ENCODE data around the gene PAX6. TPM values are rescaled to one million over a fixed set of nuclear protein-coding genes. Genes with fewer than 3 reads are reported as not detected.

PAX6 gene
- total and polyA plus RNA-seq, 2 of the 13 experiments (the other 11 are each of a cell fraction or from before 2014, with no cell fraction given): 0.15 to 1.1 TPM

- Histone ChIP-seq H3K27ac (ENCODE audit: extremely low read length, insufficient read depth, low read length) (no peak overlapping the region), H3K4me3 (replicated peaks in 1 of 3; ENCODE audit: insufficient read depth in 1 of 3, low read depth in 2 of 3, low read length in 3 of 3) (no peak overlapping the region), H3K79me2 (ENCODE audit: insufficient read depth, low read length) (no peaks in the 10 kb centered on the region), H3K4me1 (ENCODE audit: insufficient read depth, low read length) (peaks cover 3% of the 10 kb centered on the region; the same call in 1 of the 2 replicates), H3K27me3 (ENCODE audit: control insufficient read depth in 1 of 2, insufficient read depth in 2 of 2, low read length in 2 of 2) (peaks cover 14 to 88% of the 10 kb centered on the region in 2 experiments), H3K4me2 (ENCODE audit: low read depth, low read length) (no peak overlapping the region), H4K20me1 (ENCODE audit: insufficient read depth, low read length) (no peaks in the 10 kb centered on the region; the same call in 1 of the 2 replicates), H3K9ac (ENCODE audit: insufficient read depth, low read depth, low read length) (no peak overlapping the region), H3K36me3 (replicated peaks in 1 of 2; ENCODE audit: control insufficient read depth in 1 of 2, insufficient read depth in 2 of 2, low read length in 2 of 2) (no peaks in the 10 kb centered on the region), H2AFZ (ENCODE audit: low read length) (no peak overlapping the region), H3K9me3 (ENCODE audit: low read length) (no peaks in the 10 kb centered on the region)
- no TSS peak for BruUV-seq (replicated peaks)
- intact Hi-C loops (cut with micrococcal nuclease; ENCODE audit: unreplicated experiment): no loop called here
- ChIA-PET POLR2A (no interaction called here), CTCF (ENCODE audit: low intra/inter-chr PET ratio, low total read pairs) (no interaction called here)
- in situ Hi-C loops (cut with HindIII; ENCODE audit: extremely low pct_ligation_motif_present, low pct_unique_long_range_greater_than_20kb): loop anchor here (10.0 kb wide), 1 partner anchor 338 kb away; no protein-coding TSS in a partner anchor
- TF ChIP-seq LCORL (IDR thresholded peaks at IDR 0.05) (no peak), LCORL (CRISPR knock-in tag; IDR thresholded peaks at IDR 0.05) (no peak), ETV5 (CRISPR knock-in tag; IDR thresholded peaks at IDR 0.05; ENCODE audit: borderline replicate concordance) (no peak), TCF7L2 (IDR thresholded peaks at IDR 0.05; ENCODE audit: low read depth, low read length) (no peak), HMG20B (CRISPR knock-in tag; conservative IDR thresholded peaks at IDR 0.05) (no peak), EED (CRISPR knock-in tag; IDR thresholded peaks at IDR 0.05) (no peak), REL (CRISPR knock-in tag; conservative IDR thresholded peaks at IDR 0.05) (no peak), CBX2 (IDR thresholded peaks at IDR 0.05; ENCODE audit: low read depth, low read length) (no peak), CBX2 (CRISPR knock-in tag; IDR thresholded peaks at IDR 0.05; ENCODE audit: low read depth) (no peak), RBAK (CRISPR knock-in tag; IDR thresholded peaks at IDR 0.05) (no peak)
- TF ChIP-seq, protein P1, sequence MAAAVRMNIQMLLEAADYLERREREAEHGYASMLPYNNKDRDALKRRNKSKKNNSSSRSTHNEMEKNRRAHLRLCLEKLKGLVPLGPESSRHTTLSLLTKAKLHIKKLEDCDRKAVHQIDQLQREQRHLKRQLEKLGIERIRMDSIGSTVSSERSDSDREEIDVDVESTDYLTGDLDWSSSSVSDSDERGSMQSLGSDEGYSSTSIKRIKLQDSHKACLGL (CRISPR knock-in tag; IDR thresholded peaks at IDR 0.05): no peak
- TF ChIP-seq, protein P2, sequence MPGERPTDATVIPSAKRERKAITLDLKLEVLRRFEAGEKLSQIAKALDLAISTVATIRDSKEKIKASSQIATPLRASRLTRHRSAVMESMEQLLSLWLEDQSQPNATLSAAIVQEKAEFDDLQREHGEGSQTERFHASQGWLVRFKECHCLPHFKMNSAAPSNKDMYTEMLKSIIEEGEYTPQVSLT (CRISPR knock-in tag; IDR thresholded peaks at IDR 0.05; ENCODE audit: borderline replicate concordance, low read depth): no peak
- DNase-seq (ENCODE audit: low spot score): no peak
- no peak for FAIRE-seq
- WGBS (ENCODE audit: low lambda C conversion rate): 62% methylated on average over 14 of the region's 17 CpGs
- ATAC-seq: no peak
Observed at GRCh38 chr11:31822175-31822926, 11.2 kb upstream of the PAX6 start.
